ENCODE results near the gene KRTAP12-3. TPM values are rescaled to one million over a fixed set of nuclear protein-coding genes. Genes with fewer than 3 reads are reported as not detected.

The KRTAP12-3 gene
- total and polyA plus RNA-seq, 10 of the 15 experiments (the other 5 are each of a cell fraction or from before 2014, with no cell fraction given) = not detected

DNA sequence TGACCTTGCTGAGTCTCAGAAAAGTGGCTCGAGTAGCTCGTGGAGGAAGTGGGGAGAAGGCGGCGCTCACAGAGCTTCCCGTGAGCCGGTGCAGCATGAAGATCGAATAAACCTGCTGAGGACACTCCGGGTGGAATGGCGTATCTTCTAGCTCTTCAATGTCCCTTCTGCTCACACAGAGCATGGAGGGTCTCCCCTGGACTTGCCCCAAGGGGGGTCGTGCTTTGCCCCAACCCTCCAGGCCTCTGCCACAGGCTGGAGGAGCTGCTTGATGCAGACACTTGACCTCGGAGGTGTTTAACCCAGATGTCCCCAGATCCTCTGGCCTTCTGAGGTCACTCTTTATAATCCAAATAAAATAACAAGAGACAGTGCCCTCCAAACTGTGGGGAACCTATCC is 37.0 kb downstream of the KRTAP12-3 start:
- Histone ChIP-seq H3K9me3 (replicated peaks; ENCODE audit: control insufficient read depth, insufficient read depth, low read length) (peaks cover 1% of the 10 kb centered on the region; the same call in 2 of the 3 replicates), H3K4me1 (ENCODE audit: control insufficient read depth, insufficient read depth, low read length) (no peaks in the 10 kb centered on the region), H3K79me2 (ENCODE audit: control insufficient read depth, insufficient read depth, low read length) (no peaks in the 10 kb centered on the region), H3K4me3 (no peak overlapping the region), H2AFZ (ENCODE audit: control insufficient read depth, low read depth, low read length) (no peak overlapping the region), H3K36me3 (ENCODE audit: control insufficient read depth in 2 of 2, insufficient read depth in 2 of 2, low read length in 1 of 2) (no peaks in the 10 kb centered on the region), H4K20me1 (ENCODE audit: control insufficient read depth, insufficient read depth) (no peaks in the 10 kb centered on the region), H3K4me2 (ENCODE audit: control insufficient read depth, insufficient read depth) (no peak overlapping the region), H3K27ac (ENCODE audit: control insufficient read depth, insufficient read depth) (no peak overlapping the region), H3K9ac (ENCODE audit: control insufficient read depth, insufficient read depth, low read length) (no peak overlapping the region), H3K27me3 (replicated peaks in 1 of 2; ENCODE audit: control insufficient read depth in 2 of 2, insufficient read depth in 2 of 2, low read length in 1 of 2) (peaks cover 0 to 3% of the 10 kb centered on the region in 2 experiments; a peak in 2 of 4 replicates)
- WGBS (ENCODE audit: insufficient coverage, insufficient replicate concordance, low lambda C conversion rate, missing lambda C conversion rate) = 34% methylated on average over 11 of the region's 11 CpGs
- RAD21 ChIA-PET (ENCODE audit: unreplicated experiment) = no interaction called here
- no peak for ATAC-seq
- FAIRE-seq = no peak
- in situ Hi-C loops (cut with MboI) = no loop called here
- SMC1A ChIA-PET (ENCODE audit: uncharacterized antibody, unreplicated experiment) = no interaction called here
- intact Hi-C loops (cut with micrococcal nuclease; ENCODE audit: unreplicated experiment) = no loop called here
- POLR2A ChIA-PET = no interaction called here
- DNase-seq (ENCODE audit: low read depth, low spot score) = no peak
- no TSS peak for BruUV-seq (replicated peaks)
- CTCF ChIA-PET = no interaction called here
- TF ChIP-seq KDM1A (IDR thresholded peaks at IDR 0.05; ENCODE audit: borderline replicate concordance) (no peak), CEBPB (IDR thresholded peaks at IDR 0.05; ENCODE audit: borderline replicate concordance in 1 of 2, low read depth in 2 of 2, low read length in 2 of 2) (no peak), IRF4 (IDR thresholded peaks at IDR 0.05; ENCODE audit: low read depth, low read length) (no peak), ZNF217 (IDR thresholded peaks at IDR 0.05) (no peak), SMAD1 (IDR thresholded peaks at IDR 0.05; ENCODE audit: low read depth, partially characterized antibody) (no peak), SIN3A (IDR thresholded peaks at IDR 0.05; ENCODE audit: low read depth, low read length) (no peak), TAF1 (IDR thresholded peaks at IDR 0.05; ENCODE audit: borderline replicate concordance, low read depth, low read length) (no peak), POLR2AphosphoS2 (IDR thresholded peaks at IDR 0.05; ENCODE audit: low read depth, low read length) (no peak), NRF1 (conservative IDR thresholded peaks at IDR 0.05; ENCODE audit: low read depth, low read length) (no peak)
- TF ChIP-seq, protein P1, sequence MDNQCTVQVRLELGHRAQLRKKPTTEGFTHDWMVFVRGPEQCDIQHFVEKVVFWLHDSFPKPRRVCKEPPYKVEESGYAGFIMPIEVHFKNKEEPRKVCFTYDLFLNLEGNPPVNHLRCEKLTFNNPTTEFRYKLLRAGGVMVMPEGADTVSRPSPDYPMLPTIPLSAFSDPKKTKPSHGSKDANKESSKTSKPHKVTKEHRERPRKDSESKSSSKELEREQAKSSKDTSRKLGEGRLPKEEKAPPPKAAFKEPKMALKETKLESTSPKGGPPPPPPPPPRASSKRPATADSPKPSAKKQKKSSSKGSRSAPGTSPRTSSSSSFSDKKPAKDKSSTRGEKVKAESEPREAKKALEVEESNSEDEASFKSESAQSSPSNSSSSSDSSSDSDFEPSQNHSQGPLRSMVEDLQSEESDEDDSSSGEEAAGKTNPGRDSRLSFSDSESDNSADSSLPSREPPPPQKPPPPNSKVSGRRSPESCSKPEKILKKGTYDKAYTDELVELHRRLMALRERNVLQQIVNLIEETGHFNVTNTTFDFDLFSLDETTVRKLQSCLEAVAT (IDR thresholded peaks at IDR 0.05) = no peak
- TF ChIP-seq, protein P2, sequence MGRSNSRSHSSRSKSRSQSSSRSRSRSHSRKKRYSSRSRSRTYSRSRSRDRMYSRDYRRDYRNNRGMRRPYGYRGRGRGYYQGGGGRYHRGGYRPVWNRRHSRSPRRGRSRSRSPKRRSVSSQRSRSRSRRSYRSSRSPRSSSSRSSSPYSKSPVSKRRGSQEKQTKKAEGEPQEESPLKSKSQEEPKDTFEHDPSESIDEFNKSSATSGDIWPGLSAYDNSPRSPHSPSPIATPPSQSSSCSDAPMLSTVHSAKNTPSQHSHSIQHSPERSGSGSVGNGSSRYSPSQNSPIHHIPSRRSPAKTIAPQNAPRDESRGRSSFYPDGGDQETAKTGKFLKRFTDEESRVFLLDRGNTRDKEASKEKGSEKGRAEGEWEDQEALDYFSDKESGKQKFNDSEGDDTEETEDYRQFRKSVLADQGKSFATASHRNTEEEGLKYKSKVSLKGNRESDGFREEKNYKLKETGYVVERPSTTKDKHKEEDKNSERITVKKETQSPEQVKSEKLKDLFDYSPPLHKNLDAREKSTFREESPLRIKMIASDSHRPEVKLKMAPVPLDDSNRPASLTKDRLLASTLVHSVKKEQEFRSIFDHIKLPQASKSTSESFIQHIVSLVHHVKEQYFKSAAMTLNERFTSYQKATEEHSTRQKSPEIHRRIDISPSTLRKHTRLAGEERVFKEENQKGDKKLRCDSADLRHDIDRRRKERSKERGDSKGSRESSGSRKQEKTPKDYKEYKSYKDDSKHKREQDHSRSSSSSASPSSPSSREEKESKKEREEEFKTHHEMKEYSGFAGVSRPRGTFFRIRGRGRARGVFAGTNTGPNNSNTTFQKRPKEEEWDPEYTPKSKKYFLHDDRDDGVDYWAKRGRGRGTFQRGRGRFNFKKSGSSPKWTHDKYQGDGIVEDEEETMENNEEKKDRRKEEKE (IDR thresholded peaks at IDR 0.05) = no peak
- TF ChIP-seq, protein P3, sequence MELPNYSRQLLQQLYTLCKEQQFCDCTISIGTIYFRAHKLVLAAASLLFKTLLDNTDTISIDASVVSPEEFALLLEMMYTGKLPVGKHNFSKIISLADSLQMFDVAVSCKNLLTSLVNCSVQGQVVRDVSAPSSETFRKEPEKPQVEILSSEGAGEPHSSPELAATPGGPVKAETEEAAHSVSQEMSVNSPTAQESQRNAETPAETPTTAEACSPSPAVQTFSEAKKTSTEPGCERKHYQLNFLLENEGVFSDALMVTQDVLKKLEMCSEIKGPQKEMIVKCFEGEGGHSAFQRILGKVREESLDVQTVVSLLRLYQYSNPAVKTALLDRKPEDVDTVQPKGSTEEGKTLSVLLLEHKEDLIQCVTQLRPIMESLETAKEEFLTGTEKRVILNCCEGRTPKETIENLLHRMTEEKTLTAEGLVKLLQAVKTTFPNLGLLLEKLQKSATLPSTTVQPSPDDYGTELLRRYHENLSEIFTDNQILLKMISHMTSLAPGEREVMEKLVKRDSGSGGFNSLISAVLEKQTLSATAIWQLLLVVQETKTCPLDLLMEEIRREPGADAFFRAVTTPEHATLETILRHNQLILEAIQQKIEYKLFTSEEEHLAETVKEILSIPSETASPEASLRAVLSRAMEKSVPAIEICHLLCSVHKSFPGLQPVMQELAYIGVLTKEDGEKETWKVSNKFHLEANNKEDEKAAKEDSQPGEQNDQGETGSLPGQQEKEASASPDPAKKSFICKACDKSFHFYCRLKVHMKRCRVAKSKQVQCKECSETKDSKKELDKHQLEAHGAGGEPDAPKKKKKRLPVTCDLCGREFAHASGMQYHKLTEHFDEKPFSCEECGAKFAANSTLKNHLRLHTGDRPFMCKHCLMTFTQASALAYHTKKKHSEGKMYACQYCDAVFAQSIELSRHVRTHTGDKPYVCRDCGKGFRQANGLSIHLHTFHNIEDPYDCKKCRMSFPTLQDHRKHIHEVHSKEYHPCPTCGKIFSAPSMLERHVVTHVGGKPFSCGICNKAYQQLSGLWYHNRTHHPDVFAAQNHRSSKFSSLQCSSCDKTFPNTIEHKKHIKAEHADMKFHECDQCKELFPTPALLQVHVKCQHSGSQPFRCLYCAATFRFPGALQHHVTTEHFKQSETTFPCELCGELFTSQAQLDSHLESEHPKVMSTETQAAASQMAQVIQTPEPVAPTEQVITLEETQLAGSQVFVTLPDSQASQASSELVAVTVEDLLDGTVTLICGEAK (IDR thresholded peaks at IDR 0.05; ENCODE audit: borderline replicate concordance) = no peak
- TF ChIP-seq, protein P4, sequence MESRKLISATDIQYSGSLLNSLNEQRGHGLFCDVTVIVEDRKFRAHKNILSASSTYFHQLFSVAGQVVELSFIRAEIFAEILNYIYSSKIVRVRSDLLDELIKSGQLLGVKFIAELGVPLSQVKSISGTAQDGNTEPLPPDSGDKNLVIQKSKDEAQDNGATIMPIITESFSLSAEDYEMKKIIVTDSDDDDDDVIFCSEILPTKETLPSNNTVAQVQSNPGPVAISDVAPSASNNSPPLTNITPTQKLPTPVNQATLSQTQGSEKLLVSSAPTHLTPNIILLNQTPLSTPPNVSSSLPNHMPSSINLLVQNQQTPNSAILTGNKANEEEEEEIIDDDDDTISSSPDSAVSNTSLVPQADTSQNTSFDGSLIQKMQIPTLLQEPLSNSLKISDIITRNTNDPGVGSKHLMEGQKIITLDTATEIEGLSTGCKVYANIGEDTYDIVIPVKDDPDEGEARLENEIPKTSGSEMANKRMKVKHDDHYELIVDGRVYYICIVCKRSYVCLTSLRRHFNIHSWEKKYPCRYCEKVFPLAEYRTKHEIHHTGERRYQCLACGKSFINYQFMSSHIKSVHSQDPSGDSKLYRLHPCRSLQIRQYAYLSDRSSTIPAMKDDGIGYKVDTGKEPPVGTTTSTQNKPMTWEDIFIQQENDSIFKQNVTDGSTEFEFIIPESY (IDR thresholded peaks at IDR 0.05) = no peak
